BLaER1 treated with 17β-estradiol and CSF1 and Interleukin-3, amounts not matched to agents 10 nM and 100 nM (cell line): ENCODE results near the gene TAOK2.

Experiments used
- H3K27ac ChIP-seq, 11 experiments: shearing (Covaris generic); formaldehyde crosslinking; 2 replicates each; pipeline ENCODE4 v1.8.1; 2022
- H3K27me3 ChIP-seq, 11 experiments: shearing (Covaris generic); formaldehyde crosslinking; 2 replicates each; pipeline ENCODE4 v1.8.1; 2022
- H3K36me3 ChIP-seq, 11 experiments: shearing (Covaris generic); formaldehyde crosslinking; 2 replicates each; pipeline ENCODE4 v1.8.1; 2022
- H3K4me1 ChIP-seq, 10 experiments: shearing (Covaris generic); formaldehyde crosslinking; 2 replicates each; pipeline ENCODE4 v1.8.1; 2022
- H3K4me2 ChIP-seq, 11 experiments: shearing (Covaris generic); formaldehyde crosslinking; 2 replicates each; pipeline ENCODE4 v1.8.1; 2022
- H3K4me3 ChIP-seq, 10 experiments: shearing (Covaris generic); formaldehyde crosslinking; 2 replicates each; pipeline ENCODE4 v1.8.1; 2022
- H3K9ac ChIP-seq, 11 experiments: shearing (Covaris generic); formaldehyde crosslinking; 2 replicates each; pipeline ENCODE4 v1.8.1; 2022
- H3K9me3 ChIP-seq, 11 experiments: shearing (Covaris generic); formaldehyde crosslinking; replicated peaks in 1 of 11; 2 replicates each; pipeline ENCODE4 v1.8.1; 2022
- H4K20me1 ChIP-seq, 11 experiments: shearing (Covaris generic); formaldehyde crosslinking; 2 replicates each; pipeline ENCODE4 v1.8.1; 2022
- Cebpa-rat ChIP-seq, 11 experiments: shearing (Covaris generic); IDR thresholded peaks; 2 replicates each; pipeline ENCODE4 v1.8.1; 2022

The TAOK2 gene

GRCh38 chr16:30002614-30003346 lies 29.1 kb downstream of the TAOK2 start:
- Histone ChIP-seq H3K4me2 (peak overlapping the region in 7 of 11 experiments; percentile 1 to 99 (median 90); a peak in 11 of 22 replicates), H3K4me3 (no peak overlapping the region), H4K20me1 (peaks cover 16 to 82% (median 53%) of the 10 kb centered on the region in 11 experiments; a peak in 19 of 22 replicates), H3K36me3 (peaks cover 0 to 33% (median 11%) of the 10 kb centered on the region in 11 experiments; a peak in 16 of 22 replicates), H3K4me1 (peaks cover 32 to 92% (median 82%) of the 10 kb centered on the region in 10 experiments), H3K27me3 (no peaks in the 10 kb centered on the region), H3K9me3 (no peaks in the 10 kb centered on the region), H3K27ac (no peak overlapping the region), H3K9ac (peak overlapping the region in 4 of 11 experiments; percentile 4 to 50 (median 22); a peak in 1 of 22 replicates)
- no peak for TF ChIP-seq Cebpa-rat (IDR thresholded peaks at IDR 0.05)

GRCh38 chr16:30003670-30004423 lies 30.2 kb downstream of the TAOK2 start:
- H3K27me3 ChIP-seq = no peaks in the 10 kb centered on the region
- H3K36me3 ChIP-seq = peaks cover 0 to 25% (median 6%) of the 10 kb centered on the region in 11 experiments; a peak in 11 of 22 replicates
- H3K4me3 ChIP-seq = peak overlapping the region in 3 of 10 experiments; percentile 6 to 46 (median 38); a peak in 2 of 20 replicates
- no peak for TF ChIP-seq Cebpa-rat (IDR thresholded peaks at IDR 0.05)
- peaks cover 29 to 90% (median 72%) of the 10 kb centered on the region in 10 experiments for H3K4me1 ChIP-seq
- H4K20me1 ChIP-seq = peaks cover 16 to 83% (median 53%) of the 10 kb centered on the region in 11 experiments; a peak in 19 of 22 replicates
- peak overlapping the region in 3 of 11 experiments; percentile 33 to 58 (median 40); a peak in 5 of 22 replicates for H3K27ac ChIP-seq
- peak overlapping the region in 10 of 11 experiments; percentile 11 to 67 (median 46); a peak in 9 of 22 replicates for H3K9ac ChIP-seq
- peak overlapping the region; percentile 76 to 99 (median 90) for H3K4me2 ChIP-seq
- no peaks in the 10 kb centered on the region for H3K9me3 ChIP-seq

DNA sequence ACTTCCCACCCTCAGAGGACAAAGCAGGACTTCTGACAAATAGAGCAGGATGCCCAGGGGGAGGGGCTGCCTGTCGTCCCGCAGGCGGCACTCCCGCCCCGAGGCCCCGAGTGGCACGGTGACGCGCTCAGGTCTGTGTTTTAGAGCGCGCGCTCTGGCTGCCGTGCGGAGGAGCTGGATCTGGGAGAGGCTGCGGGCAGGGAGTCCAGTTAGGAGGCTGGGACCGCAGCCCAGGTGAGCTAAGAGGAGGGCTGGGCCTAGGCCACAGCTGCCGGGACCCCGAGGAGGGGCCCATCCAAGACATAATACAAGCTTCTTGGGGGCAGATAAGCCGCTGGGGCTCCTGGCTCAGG lies 30.7 kb downstream of the TAOK2 start:
- Histone ChIP-seq H3K27me3 (no peaks in the 10 kb centered on the region), H3K27ac (peak overlapping the region in 4 of 11 experiments; percentile 33 to 58 (median 42); a peak in 7 of 22 replicates), H4K20me1 (peaks cover 16 to 84% (median 53%) of the 10 kb centered on the region in 11 experiments; a peak in 19 of 22 replicates), H3K9ac (peak overlapping the region in 10 of 11 experiments; percentile 11 to 67 (median 46); a peak in 13 of 22 replicates), H3K36me3 (peaks cover 0 to 25% (median 6%) of the 10 kb centered on the region in 11 experiments; a peak in 11 of 22 replicates), H3K4me1 (peaks cover 29 to 88% (median 68%) of the 10 kb centered on the region in 10 experiments), H3K4me2 (peak overlapping the region; percentile 76 to 99 (median 90)), H3K9me3 (no peaks in the 10 kb centered on the region), H3K4me3 (peak overlapping the region in 5 of 10 experiments; percentile 6 to 46 (median 38); a peak in 7 of 20 replicates)
- TF ChIP-seq Cebpa-rat (IDR thresholded peaks at IDR 0.05) = no peak

DNA sequence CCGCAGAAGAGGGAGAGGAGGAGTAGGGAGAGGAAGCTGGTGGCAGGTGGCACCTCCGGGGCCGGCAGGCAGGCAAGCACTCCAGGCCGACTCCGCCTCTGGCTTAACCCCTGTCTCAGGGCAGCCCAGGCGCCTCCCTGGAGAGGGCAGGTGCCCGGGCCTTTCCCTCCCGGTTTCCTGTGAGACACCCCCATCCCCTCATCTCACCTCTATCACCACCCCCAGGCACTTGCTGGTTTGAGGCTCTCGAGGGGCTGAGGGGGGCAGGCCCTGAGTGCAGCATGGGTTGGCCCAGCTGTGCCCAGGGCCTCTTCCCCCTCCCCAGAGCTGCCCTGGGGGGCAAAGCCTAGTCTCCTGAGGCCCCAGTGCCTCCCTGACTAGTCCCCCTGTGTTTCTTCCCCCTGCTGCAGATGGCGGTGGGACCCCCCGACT lies 31.2 kb downstream of the TAOK2 start:
- Histone ChIP-seq H3K4me3 (peak overlapping the region in 5 of 10 experiments; percentile 6 to 46 (median 38); a peak in 6 of 20 replicates), H4K20me1 (peaks cover 15 to 83% (median 50%) of the 10 kb centered on the region in 11 experiments; a peak in 19 of 22 replicates), H3K4me2 (peak overlapping the region; percentile 76 to 99 (median 90)), H3K27me3 (peaks cover 0 to 2% (median 0%) of the 10 kb centered on the region in 11 experiments; a peak in 5 of 22 replicates), H3K4me1 (peaks cover 27 to 88% (median 68%) of the 10 kb centered on the region in 10 experiments), H3K27ac (peak overlapping the region in 4 of 11 experiments; percentile 33 to 58 (median 42); a peak in 7 of 22 replicates), H3K9ac (peak overlapping the region in 10 of 11 experiments; percentile 11 to 67 (median 46); a peak in 14 of 22 replicates), H3K9me3 (no peaks in the 10 kb centered on the region), H3K36me3 (peaks cover 0 to 25% (median 6%) of the 10 kb centered on the region in 11 experiments; a peak in 11 of 22 replicates)
- TF ChIP-seq Cebpa-rat (IDR thresholded peaks at IDR 0.05) = no peak

DNA sequence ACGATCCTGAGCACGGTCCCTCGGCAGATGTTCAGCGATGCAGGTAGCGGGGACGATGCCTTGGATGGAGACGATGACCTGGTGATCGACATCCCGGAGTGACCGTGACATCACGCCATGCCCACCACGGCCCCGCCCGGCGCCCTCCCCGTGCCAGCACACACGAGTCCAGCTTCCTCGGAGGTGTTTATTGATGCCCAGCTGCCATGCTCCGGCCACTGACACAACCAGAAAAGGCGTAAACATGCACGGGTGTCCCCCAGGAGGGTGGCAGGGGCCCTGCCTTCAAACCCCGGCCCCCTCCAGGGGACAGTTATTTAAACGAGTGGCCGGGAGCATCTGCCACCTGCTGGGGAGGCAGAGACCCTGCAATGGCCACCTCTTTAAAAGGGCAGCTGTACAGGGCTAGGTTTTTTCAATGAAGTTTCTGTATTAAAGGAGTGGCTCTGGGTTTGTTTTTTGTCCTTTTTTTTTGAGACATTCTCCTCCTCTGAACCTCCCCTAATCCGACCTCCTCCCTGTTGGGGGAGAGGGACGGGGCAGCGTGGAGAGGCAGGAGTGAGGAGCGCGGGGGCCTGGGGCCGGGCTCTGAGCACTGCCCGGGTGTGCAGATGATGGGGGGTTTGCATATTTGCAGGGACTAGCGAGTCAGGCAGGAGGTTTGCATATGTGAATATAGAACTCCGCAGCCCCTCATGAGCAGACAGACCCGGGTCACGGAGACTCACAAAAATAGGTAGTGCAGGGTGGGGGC lies 31.9 kb downstream of the TAOK2 start:
- Histone ChIP-seq H3K4me2 (peak overlapping the region; percentile 76 to 99 (median 90)), H3K9me3 (no peaks in the 10 kb centered on the region), H4K20me1 (peaks cover 15 to 76% (median 43%) of the 10 kb centered on the region in 11 experiments; a peak in 19 of 22 replicates), H3K4me1 (peaks cover 27 to 88% (median 68%) of the 10 kb centered on the region in 10 experiments), H3K27me3 (peaks cover 0 to 8% (median 0%) of the 10 kb centered on the region in 11 experiments; a peak in 10 of 22 replicates), H3K36me3 (peaks cover 0 to 25% (median 6%) of the 10 kb centered on the region in 11 experiments; a peak in 10 of 22 replicates), H3K27ac (0 out of 22 replicates have a peak overlapping the region, but pooled peaks of 1 of the 11 experiments have one; percentile 22), H3K4me3 (peak overlapping the region in 3 of 10 experiments; percentile 28 to 46 (median 40); a peak in 5 of 20 replicates), H3K9ac (peak overlapping the region in 6 of 11 experiments; percentile 23 to 61 (median 48); a peak in 10 of 22 replicates)
- no peak for TF ChIP-seq Cebpa-rat (IDR thresholded peaks at IDR 0.05)

GRCh38 chr16:30006095-30006473 lies 32.4 kb downstream of the TAOK2 start:
- Histone ChIP-seq H3K27ac (peak overlapping the region in 2 of 11 experiments; percentile 22 to 38; a peak in 2 of 22 replicates), H4K20me1 (peaks cover 15 to 70% (median 40%) of the 10 kb centered on the region in 11 experiments; a peak in 19 of 22 replicates), H3K36me3 (peaks cover 0 to 25% (median 6%) of the 10 kb centered on the region in 11 experiments; a peak in 10 of 22 replicates), H3K4me2 (peak overlapping the region in 9 of 11 experiments; percentile 80 to 99 (median 90); a peak in 13 of 22 replicates), H3K4me3 (no peak overlapping the region), H3K9me3 (no peaks in the 10 kb centered on the region), H3K9ac (peak overlapping the region in 5 of 11 experiments; percentile 16 to 58 (median 48); a peak in 6 of 22 replicates), H3K4me1 (peaks cover 24 to 85% (median 66%) of the 10 kb centered on the region in 10 experiments), H3K27me3 (peaks cover 0 to 13% (median 0%) of the 10 kb centered on the region in 11 experiments; a peak in 10 of 22 replicates)
- no peak for TF ChIP-seq Cebpa-rat (IDR thresholded peaks at IDR 0.05)

DNA sequence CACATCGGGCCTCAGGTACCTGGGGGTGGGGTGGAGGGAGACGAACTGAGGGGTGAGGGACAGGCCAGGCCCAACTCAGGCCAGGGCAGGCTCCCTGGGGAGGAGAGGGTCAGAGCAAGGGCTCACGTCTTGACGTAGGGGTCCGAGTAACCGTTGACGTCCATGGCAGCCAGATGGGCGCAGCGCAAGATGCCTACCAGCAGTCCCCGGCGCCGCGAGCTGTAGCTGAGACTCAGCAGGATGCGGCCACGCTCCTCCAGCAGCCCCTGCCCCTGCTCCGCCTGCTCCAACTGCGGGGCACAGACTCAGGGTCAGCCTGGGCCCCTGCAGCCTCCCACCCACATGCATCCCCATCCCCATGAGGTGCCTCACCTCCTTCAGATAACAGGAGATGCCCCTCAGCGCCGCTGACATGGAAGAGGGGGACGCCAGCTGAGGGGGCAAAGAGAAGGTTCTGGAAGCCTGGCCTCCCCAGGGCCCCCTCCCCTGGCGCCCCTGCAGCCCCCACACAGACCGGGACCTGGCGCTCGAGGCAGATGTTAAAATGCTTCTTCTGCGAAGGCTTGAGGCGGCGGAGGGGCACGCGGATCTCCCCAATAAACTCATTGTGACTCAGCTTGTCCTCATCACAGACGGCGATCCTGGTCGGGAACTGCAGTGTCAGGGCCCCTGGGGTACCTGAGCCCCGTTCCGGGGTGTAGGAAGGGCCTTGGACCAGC lies 33.1 kb downstream of the TAOK2 start:
- Histone ChIP-seq H3K4me2 (peak overlapping the region in 4 of 11 experiments; percentile 85 to 99 (median 90); a peak in 5 of 22 replicates), H3K27me3 (peaks cover 0 to 20% (median 4%) of the 10 kb centered on the region in 11 experiments; a peak in 13 of 22 replicates), H3K36me3 (peaks cover 0 to 21% (median 6%) of the 10 kb centered on the region in 11 experiments; a peak in 10 of 22 replicates), H4K20me1 (peaks cover 10 to 63% (median 32%) of the 10 kb centered on the region in 11 experiments; a peak in 18 of 22 replicates), H3K4me1 (peaks cover 25 to 82% (median 63%) of the 10 kb centered on the region in 10 experiments), H3K9me3 (no peaks in the 10 kb centered on the region), H3K9ac (peak overlapping the region in 2 of 11 experiments; percentile 7 to 42; a peak in 1 of 22 replicates), H3K27ac (no peak overlapping the region), H3K4me3 (no peak overlapping the region)
- TF ChIP-seq Cebpa-rat (IDR thresholded peaks at IDR 0.05) = no peak
